CD4-positive, alpha-beta T cell treated with Interleukin-2 at 100 ng/mL for 4 hours (primary cell): ENCODE results near the gene NPHS1.
"Not testable (repeated sequence)": the region's sequence is repeated elsewhere in the genome, so short reads cannot be mapped to it uniquely, and the experiment has no call there.

Source experiments
- DNase-seq: peaks from one replicate; pipeline ENCODE4 v3.0.0-alpha.2; 2020; ENCODE audit warnings: low spot score

NPHS1 gene

DNA sequence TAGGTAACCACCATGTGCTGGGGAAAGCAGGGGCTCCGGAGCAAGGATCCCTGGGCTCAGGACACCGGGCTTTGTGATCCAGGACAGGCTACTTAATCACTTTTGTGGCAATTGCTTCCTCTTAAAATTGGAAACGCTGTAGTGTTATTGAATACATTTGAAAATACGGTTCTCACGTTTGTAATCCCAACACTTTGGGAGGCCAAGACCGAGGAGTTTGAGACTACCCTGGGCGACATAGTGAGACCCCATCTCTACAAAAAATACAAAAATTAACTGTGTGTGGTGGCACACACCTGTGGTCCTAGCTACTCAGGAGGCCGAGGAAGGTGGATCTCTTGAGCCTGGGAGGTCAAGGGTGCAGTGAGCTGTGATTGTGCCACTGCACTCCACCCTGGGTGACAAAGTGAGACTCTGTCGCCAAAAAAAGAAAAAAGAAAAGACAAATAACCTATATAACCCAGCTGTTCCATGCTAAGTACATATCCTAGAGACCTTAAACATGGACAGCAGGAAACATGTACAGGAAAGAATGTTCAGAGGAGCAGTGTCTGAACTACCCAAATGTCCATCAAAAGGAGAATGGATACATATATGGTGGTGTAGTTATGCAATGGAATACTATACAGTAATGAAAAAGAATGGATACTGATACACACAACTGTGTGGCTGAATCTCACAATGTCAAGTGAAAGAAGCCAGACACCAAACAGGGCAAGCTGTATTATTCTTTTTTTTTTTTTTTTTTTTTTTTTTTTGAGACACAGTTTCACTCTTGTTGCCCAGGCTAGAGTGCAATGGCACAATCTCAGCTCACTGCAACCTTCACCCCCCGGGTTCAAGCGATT lies 39.0 kb downstream of the NPHS1 start:
- no peak for DNase-seq

DNA sequence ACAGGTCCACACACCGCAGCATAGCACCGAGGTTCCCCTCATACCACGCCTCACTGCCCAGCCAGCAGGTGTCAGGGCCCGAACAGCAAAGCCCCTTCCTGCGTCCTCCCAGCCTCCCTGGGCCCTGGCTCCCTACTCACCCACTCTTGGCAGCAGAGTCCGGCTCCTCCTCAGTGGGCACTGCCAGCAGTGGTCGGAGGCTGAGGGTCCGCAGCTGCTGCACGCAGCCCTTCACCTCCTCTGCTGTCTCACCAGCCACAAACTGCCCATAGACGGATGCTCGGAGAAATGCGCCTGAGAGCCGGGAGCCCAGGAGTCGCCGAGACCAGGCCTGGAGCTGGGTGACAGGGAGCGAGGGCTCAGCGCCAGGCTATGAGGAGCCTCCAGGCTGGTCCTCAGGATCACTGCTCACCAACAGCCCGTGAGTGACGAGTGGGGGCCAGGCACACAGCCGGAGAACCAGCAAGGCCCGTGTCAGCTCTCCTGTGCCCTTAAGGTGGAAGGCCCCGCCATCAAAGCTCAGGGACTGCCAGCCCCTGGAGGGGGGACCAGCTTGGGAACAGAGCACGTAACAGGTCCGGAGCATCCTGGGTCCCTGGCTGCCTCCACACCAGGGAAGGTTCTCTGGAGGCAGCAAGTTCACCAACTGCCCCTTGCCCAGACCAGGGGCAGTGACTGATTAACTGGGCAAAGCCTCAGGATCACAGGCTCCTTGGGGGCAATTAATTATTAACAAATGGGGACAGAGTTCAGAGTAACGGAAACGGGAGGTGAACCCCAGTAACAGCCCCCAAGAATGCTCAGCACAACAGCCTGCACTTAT lies 39.9 kb downstream of the NPHS1 start, which contains the start of gene PRODH2:
TSS of gene PRODH2 (minus strand) at position 626 of the 823 bp plus-strand sequence. CDS start at position 586, 40 bp downstream.
- no peak for DNase-seq

DNA sequence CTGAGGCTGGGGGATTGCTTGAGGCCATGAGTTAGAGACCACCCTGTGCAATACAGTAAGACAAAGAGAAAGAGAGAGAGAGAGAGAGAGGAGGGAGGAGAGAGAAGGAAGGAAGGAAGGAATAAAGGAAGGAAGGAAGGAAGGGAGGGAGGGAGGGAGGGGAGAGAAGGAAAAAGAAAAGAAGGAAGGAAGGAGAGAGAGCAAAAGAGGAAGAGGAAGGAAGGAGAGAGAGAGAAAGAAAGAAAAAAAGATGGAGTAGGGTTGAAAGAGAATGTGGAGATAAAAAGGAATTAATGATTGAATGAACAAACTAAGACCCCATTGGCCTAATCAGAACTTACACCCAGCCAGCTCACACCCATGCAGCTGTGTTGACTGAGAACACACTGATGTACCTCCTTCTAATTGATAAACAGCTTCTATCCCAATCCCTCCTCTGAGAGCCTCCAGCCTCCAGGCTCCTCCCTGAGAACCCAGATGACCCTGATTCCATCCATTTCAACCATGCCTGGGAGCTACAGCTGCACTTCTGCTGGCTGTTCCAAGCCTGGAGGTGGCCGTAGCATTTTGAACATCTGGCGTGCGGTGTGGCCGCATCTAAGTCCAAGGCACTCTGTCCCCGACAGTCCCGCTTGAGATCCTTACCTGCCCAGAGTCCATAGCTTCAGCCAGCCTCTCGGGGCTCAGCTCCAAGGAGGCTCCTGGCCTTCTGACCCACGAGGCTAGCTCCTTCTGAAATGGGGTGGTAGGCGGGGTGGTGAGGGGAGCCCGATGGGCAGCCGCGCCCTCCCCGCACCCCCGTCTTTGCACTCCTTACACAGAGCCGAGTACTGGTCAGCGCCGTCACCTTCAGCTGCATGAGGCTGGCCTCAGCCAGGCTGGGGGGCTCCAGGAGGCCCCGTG lies 40.7 kb downstream of the NPHS1 start:
- no peak for DNase-seq

DNA sequence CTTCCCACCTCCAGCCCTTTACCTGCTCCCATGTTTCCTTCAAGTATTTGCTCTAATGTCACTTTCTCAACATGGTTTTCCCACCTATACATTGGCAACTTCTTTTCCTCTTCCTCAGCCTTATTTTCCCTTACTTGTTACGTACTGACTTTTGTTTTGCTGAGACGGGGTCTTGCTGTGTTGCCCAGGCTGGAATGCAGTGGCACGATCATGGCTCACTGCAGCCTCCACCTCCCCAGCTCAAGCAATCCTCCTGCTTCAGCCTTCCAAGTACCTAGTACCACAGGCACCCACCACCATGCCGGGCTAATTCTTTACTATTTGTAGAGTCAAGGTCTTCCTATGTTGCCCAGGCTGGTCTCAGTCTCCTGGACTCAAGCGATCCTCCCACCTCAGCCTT lies 44.7 kb downstream of the NPHS1 start:
- no peak for DNase-seq

DNA sequence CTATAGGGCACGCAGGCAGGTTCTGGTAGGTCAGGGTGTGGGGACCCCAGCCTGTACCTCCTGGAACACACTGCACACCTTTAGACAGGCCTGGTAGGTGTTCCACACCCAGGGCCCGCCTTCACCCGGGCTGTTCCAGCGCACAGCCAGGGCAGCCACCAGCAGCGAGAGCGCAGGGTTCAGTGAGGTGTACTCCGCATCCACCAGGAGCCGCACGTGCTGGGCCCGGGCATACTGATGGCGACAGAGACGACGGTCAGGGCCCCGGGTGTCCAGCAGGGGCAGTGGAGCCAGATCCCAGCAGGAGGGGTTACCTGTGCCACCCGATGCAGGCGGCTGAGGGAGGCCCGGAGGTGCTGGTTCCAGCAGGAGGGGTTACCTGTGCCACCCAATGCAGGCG lies 45.7 kb downstream of the NPHS1 start:
- no peak for DNase-seq

DNA sequence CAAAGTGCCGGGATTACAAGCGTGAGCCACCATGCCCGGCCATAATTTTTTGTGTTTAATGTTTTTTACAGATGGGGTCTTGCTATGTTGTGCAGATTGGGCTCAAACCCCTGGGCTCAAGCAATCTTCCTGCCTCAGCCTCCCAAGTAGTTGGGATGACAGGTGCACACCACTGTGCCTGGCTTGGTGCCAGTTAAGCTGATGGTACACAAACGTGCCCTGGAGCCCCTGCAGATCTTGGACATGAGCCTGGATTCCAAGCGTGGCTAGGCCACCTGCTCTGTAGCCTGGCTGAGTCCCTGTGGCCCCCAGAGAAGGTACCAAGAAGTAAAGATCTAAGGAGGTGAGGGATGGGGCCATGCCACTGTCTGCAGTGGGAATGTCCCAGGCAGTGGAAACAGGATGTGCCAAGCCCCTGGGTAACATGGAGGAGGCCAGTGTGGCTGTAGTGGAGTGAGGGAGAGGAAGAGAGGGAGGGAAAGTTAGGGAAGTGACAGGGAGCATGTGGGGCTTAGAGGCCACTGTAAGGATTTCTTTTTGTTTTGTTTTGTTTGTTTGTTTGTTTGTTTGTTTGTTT lies 46.7 kb downstream of the NPHS1 start:
- no peak for DNase-seq

DNA sequence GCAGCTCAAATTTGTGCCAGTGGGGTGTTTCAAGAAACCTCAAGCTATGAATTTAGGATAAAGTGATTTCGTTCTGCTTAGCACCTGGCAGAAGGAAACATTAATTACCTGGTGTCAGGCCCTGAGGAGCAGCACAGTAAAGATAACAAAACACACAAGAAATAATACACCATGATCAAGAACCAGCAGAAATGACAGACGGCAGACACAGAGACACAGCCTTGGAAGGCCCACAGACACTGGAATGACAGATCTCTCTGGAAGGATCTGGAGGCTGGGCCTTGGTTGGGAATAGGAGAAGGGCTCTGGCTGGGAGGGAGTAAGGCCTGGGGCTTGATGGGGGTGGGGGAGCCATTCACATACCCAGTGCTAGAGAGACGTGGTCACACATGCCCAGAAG lies 50.5 kb downstream of the NPHS1 start:
- no peak for DNase-seq

DNA sequence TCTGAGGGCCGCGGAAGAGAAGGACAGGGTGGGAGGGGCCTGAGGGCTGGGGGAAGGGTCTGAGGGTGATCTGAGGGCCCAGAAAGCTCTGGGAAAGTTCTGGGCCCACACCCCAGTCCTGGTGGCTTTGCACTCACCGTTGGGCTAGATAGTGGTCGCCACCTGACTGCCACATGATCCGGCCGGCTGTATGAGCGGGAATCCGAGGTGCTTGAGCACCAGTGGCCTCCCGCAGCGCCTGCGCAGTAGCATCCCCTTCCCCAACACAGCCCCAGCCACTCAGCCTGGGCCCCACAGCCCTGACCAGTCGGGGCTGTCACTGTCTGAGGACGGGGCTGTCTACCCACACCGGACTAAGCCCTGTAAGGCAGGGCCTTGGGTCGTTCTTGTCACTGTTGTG lies 54.6 kb downstream of the NPHS1 start:
- no peak for DNase-seq

DNA sequence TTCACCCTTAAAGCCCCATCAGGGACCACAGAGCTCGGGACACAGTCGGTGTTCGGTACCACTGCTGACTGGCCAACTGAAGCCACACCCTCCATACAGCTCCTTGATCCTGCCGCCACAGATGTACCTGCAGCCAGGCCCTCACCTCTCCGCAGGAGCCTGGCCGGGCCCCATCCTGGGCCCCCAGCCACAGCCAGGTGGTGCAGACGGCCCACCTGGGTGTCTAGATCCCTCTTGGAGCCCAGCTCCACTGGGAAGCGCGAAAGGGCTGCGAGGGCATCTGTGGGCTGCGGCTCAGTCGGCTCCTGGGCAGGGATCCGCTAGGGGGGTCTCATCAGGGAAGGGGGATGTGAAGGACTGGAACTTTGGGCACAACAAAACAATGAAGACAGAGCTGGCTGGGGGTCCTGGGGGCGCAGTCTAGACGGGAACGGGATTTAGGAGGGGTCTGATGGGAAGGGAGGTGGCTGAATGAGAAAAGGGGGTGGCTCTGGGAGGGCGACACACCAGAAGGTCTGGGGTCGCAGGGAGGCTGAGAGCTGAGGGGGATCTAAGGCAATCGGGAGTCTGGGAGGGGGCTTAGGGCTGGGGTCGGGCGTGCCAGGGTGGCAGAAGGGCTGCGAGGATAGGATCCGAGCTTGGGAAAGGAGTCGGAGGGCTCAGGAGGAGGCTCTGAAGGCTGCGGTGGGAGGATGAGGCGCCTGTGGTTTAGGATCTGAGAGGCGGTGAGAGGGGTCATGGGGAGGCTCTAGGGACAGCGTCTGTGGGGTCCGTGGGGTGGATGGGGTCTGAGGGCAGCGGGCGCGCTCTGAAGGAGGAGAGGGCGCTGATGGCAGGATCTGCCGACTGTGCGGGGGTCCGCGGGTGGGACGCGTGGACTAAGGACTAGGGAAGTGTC lies 55.4 kb downstream of the NPHS1 start:
- no peak for DNase-seq

DNA sequence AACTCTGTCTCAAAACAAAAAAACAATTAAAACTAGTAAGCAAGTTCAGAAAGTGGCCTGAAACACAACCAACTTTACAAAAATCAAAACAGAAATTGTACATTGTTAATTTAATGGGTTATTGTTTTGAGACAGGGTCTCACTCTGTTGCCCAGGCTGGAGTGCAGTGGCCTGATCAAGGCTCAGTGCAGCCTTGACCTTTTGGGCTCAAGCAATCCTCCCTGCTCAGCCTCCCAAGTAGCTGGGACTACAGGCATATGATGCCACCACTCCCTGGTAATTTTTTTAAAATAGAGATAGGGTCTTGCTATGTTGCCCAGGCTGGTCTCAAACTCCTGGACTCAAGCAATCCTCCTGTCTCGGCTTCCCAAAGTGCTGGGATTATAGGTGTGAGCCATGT lies 56.7 kb downstream of the NPHS1 start:
- DNase-seq: not testable (repeated sequence)

DNA sequence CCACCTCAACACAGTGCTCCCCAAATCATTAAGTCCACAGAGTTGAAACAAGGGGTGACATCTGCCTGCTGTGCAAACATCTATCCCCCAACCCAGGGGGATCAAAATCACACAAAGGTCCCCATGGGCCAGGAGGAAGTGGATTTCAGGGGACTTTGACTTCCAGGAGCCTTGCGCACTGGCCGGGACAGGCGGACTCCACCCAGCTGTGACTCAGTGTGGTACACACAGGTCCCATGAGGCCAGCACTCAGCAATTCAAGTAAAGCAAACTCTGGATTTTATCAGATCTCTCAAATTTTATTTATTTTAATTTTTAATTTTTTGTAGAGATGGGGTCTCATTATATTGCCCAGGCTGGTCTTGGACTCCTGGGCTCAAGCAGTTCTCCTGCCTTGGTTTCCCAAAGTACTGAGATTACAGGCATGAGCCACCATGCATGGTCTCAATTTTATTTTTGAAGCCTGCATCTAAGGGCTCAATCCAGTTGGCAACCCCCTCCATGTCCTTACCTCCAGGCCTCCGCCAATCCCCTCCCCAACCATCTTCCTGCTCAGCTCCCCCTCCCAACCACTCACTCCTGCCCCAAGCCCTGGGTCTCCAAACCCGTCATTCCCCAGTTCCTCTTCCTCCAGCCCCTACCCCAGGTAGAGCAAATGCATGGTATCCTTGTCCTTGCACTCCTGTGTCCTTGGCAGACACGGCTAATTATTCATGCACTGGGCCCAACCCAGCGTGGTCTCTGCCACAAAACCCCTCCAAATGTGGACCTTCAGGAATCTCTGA lies 58.7 kb downstream of the NPHS1 start:
- DNase-seq: no peak

DNA sequence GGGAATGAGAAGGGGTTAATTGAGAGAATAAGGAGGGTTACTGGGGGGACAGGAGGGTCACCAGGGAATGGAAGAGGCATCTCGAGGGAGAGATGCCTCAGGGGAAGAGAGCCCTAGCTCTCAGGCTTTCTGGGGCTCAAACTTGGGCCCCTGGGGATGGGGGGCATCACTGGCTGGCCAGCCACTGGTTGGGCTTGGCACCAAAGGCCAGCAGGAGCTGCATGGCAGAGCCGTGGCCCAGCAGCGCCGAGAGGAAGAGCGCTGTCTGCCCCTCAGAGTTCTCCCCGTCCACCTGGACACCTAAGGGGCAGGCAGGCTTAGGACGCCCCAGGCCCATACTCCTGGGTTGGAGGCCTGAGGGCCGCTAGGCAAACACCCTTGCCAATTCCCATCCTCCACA lies 59.4 kb downstream of the NPHS1 start:
- DNase-seq: no peak

DNA sequence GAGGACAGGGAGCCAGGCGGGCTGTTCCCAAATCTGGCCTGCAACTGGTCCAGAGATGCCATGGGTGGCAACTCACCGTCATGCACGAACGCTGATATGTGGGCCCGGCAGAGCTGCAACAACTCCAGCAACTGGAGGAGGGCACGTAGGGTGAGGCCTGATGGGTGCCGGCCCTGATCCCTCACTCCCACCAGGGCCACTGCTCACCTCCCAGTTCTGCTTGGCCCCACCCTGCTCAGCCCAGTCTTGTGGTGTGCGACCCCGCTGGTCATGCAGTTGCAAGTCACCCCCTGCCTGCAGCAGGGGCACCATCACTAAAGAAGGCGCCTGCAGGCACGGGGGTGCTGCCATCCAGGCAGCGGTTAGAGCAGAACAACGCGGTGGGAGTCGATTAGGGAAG lies 60.0 kb downstream of the NPHS1 start:
- no peak for DNase-seq

DNA sequence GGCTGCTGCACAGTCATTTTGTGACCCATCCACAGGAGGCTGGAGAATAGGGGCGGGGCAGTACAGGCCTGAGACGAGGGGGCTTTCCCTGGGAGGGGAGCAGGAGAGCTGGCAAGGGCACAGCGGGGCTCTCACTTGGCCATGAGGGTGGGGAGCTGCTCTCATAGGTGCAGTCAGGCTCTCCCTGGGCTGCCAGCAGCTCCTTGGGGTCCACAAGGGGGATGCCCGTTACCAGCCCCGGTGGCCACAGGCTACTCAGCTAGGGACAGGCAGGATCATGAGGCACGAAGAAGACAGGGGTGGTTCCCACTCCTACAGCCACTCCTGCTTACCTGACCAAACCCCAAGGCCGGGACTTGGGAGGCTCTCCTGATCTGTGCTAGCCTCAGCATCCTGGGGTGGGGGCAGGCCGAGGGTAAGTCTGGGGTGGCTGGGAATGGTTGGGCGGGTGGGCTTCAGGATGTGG lies 60.5 kb downstream of the NPHS1 start:
- no peak for DNase-seq

DNA sequence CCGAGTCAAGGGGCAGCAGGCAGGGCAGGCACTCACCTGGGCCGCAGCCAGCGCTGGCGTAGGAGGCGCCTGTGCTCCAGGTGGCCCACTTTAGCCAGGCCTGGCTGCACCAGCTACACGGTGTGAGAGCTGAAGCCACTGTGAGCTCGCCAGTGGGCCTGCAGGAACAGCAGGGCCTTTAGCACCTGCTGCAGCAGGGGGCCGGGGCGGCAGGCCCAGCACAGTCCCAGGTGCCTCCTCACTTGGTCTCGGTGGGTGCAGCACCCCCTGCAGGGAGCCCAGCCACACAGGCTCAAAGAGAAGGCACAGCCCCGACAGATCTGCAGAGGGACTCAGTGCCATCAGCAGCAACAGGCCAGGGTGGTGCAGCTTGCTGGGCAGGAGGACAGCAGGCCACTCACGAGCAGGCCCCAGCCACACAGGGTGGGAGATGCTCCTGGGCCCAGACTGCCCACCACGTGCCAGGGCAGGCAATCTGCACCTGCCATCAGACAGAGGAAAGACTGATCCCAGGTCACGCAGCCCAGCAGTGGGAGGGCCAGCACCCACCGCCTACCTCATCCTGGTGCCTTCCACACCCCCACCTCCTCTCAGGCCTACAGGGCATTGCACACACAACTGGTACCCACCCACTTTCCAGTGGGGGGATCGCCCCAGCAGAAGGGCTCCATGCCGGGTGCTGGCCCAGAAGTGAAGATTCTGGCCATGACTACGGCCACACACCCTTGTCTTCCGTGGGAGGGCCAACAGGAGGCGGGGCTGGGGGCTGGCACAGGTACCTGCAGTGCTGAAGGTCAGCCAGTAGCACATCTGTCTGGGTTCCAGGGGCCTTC lies 61.1 kb downstream of the NPHS1 start:
- no peak for DNase-seq

DNA sequence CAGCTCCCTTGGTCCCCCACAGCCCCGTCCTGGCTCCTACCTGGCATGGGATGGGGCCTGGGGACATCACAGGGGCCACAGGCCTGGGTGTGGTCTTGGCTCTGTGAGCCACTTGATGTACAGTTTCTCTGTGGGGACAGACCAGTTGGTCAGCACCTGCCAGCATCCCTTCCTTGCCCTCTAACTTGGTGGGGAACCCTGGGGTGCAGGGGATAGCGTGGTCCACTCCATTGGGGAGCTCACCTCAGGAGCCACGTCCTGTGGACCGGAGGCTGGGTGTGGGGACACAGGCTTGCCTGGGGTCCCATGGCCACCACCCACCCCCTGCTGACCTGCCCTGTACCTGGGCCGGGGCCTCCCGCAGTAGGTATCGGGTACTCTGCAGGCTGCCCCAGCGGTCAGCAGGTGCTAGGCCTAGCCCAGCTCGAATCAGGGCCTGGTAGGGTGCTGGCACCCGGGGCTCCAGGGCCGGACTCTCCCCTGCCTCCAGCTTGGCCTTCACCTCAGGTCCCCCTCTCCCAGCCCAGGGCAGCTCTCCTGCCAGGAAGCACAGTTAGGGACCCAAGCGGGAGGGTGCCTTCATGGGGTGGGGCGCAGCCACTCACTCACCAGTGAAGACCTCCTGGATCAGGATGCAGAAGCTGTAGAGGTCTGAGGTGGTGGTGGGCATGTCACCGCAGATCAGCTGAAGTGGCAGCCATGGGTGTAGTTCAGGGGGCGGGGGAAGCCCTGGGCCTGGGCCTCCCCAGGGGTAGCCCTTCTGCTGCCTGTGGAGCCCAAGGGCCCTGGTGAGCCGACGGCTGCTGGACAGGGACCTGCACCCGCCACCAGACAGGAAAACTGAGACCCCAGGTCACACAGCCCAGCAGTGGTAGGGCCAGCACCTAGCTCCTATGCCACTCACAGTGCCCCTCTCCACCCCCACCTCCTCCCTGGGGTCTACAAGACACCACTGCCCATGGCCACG lies 62.0 kb downstream of the NPHS1 start:
- no peak for DNase-seq

DNA sequence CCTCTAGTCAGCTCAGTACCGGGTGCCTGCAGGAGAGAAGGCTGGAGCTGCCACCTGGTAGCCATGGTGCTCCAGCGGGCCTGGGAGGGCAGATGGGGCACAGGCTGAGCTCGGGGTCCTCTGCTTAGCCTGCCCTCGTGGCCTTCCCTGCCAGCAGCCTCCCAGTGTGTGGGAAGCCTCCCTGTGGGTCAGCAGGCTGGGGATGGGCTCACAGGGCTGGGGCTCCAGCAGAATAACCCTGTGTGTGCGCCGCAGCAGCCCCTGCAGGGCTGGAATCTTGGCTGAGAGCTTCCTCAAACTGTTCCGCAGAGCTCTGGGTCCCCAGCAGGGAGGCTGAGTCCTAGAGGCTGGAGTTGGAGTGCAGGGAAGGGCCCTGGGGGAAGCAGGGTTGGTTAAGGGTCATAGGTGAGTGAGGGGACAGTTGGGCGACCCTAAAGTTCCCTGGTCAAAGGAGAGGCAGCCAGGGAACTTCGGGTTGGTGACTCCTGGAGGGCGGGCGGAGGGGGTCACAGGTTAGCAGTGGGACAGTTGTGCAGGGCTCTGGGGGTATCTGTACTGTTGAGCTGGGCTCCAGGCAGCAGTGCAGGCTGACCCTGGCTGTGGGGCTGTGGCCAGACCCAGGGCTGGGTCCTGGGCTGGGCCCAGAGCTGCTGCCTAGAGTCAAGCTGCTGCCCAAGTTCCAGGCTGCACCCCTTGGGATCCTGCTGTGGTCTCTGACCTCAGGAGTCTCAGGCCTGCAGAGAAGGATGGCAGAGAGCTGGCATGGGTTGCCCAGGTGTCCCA lies 62.9 kb downstream of the NPHS1 start:
- no peak for DNase-seq
